ENCODE results near the gene SRP19.
"Not testable (repeated sequence)": the region's sequence is repeated elsewhere in the genome, so short reads cannot be mapped to it uniquely, and the experiment has no call there.

SRP19 gene

DNA sequence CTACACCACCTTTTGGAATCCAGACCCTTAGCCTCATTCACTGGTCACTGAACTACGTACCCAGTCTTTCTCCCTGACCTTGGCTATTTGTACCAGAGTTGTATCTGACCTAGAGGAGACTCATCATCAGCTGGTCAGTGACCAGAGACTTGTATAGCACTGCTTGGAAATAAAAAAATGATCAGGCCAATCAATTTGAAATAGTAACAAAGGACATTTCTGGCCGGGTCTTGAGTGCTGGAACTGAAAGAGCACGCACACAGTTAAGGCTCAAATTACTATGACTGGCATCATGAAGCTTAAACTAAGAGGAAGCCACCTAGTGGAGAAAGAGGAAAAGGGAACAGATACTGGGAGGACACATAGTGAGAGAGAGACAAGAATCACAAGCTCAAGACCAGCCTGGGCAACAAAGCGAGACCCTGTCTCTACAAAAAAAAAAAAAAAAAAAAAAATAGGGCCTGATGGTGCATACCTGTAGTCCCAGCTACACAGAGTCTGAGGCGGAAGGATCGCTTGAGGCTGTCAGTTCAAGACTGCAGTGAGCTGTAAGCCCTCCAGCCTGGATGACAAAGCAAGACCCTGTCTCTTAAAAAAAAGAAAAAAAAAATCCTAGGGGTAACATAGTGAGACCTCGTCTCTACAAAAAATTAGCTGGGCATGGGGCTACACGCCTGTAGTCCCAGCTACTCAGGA is 12.8 kb upstream of the SRP19 start:
- Histone ChIP-seq H3K27me3 (replicated peaks) (no peaks in the 10 kb centered on the region), H3K4me3 (ENCODE audit: low read depth, low read length) (peak overlapping the region; percentile 2), H3K27ac (no peak overlapping the region), H3K36me3 (replicated peaks) (no peaks in the 10 kb centered on the region)
- in situ Hi-C loops (cut with HindIII; ENCODE audit: low pct_ligation_motif_present, low sequenced_read_pairs): no loop called here
- TF ChIP-seq, protein P1, sequence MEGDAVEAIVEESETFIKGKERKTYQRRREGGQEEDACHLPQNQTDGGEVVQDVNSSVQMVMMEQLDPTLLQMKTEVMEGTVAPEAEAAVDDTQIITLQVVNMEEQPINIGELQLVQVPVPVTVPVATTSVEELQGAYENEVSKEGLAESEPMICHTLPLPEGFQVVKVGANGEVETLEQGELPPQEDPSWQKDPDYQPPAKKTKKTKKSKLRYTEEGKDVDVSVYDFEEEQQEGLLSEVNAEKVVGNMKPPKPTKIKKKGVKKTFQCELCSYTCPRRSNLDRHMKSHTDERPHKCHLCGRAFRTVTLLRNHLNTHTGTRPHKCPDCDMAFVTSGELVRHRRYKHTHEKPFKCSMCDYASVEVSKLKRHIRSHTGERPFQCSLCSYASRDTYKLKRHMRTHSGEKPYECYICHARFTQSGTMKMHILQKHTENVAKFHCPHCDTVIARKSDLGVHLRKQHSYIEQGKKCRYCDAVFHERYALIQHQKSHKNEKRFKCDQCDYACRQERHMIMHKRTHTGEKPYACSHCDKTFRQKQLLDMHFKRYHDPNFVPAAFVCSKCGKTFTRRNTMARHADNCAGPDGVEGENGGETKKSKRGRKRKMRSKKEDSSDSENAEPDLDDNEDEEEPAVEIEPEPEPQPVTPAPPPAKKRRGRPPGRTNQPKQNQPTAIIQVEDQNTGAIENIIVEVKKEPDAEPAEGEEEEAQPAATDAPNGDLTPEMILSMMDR (IDR thresholded peaks at IDR 0.05; ENCODE audit: low read depth, low read length, missing control alignments): peak; percentile 72
- DNase-seq: peak; percentile 58

DNA sequence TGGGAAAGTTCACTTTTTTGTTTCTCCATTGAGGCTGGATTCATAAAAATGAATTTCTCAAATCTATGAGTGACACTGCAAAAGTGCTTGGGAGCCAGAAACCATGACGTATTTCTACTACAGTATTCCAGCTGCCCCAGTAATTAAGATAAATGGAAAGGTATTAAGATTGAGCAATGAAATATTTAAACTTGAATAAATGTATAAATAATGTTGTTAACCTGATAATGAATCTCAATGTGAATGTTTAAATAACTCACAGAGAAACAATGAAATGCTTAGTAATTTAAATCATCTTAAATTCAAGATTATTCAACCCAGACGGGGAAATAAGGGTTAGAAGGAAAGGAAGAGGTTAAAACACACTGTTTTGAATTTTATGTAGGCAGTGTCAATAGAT is 11.2 kb upstream of the SRP19 start:
- TF ChIP-seq, protein P1 (IDR thresholded peaks at IDR 0.05; ENCODE audit: low read depth, low read length, missing control alignments): no peak
- in situ Hi-C loops (cut with HindIII; ENCODE audit: low pct_ligation_motif_present, low sequenced_read_pairs): no loop called here

DNA sequence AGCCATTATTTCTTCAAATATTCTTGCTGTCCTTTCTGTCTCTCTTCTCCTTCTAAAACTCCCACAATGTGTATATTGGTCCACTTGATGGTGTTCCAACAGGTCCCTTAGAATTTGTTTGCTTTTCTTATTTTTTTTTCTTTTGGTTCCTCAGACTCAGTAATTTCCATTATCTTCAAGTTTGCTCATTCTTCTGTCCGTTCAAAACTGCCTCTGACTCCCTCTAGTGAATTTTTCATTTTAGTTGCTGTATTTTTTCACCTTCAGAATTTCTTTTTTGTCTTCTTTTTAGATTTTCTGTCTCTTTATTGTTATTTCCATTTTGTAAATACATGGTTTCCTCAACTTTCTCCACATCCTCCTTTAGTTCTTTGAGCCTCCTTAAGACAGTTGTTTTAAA is 6.4 kb upstream of the SRP19 start:
- no peak for DNase-seq
- Histone ChIP-seq H3K27ac (no peak overlapping the region), H3K27me3 (replicated peaks) (no peaks in the 10 kb centered on the region), H3K36me3 (replicated peaks) (no peaks in the 10 kb centered on the region), H3K4me3 (ENCODE audit: low read depth, low read length) (no peak overlapping the region)
- TF ChIP-seq, protein P1 (IDR thresholded peaks at IDR 0.05; ENCODE audit: low read depth, low read length, missing control alignments): no peak
- in situ Hi-C loops (cut with HindIII; ENCODE audit: low pct_ligation_motif_present, low sequenced_read_pairs): no loop called here

More for the DNA sequence above, 11.2 kb upstream of the SRP19 start:
- no peaks in the 10 kb centered on the region for H3K27me3 ChIP-seq (replicated peaks)
- H3K36me3 ChIP-seq (replicated peaks): no peaks in the 10 kb centered on the region
- H3K27ac ChIP-seq: no peak overlapping the region
- DNase-seq: no peak
- H3K4me3 ChIP-seq (ENCODE audit: low read depth, low read length): no peak overlapping the region

DNA sequence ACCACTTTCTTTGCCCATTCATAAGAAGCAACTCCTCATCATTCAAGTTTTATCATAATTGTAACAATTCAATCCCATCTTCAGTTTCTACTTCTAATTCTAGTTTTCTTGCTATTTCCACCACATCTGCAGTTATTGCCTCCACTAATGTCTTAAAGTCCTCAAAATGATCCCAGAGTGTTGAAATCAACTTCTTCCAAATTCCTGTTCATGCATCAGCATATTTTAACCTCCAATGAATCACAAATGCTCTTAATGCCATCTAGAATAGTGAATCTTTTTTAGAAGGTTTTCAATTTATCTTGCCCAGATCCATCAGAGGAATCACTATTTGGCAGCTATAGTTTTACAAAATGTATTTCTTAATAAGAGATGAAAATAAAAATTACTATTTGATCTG is 3.2 kb upstream of the SRP19 start:
- Histone ChIP-seq H3K27ac (no peak overlapping the region), H3K36me3 (replicated peaks) (no peaks in the 10 kb centered on the region), H3K4me3 (ENCODE audit: low read depth, low read length) (no peak overlapping the region), H3K27me3 (replicated peaks) (no peaks in the 10 kb centered on the region)
- in situ Hi-C loops (cut with HindIII; ENCODE audit: low pct_ligation_motif_present, low sequenced_read_pairs): no loop called here
- DNase-seq: no peak
- TF ChIP-seq, protein P1 (IDR thresholded peaks at IDR 0.05; ENCODE audit: low read depth, low read length, missing control alignments): no peak

DNA sequence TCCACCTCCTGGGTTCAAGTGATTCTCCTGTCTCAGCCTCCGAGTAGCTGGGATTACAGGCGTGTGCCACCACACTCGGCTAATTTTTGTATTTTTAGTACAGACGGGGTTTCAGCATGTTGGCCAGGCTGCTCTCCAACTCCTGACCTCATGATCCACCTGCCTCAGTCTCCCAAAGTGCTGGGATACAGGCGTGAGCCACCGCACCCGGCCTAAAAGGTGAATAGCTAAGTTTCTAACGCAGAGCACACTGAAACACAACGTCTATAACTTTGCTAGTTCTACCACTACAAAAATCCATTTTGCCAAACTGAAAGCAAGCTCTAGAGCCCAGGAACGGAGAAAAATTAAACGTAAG is 537 bp upstream of the SRP19 start:
- Histone ChIP-seq H3K36me3 (replicated peaks) (peaks cover 15% of the 10 kb centered on the region), H3K27ac (peak overlapping the region; percentile 55), H3K4me3 (ENCODE audit: low read depth, low read length) (peak overlapping the region; percentile 84)
- H3K27me3 ChIP-seq (replicated peaks); DNase-seq; in situ Hi-C loops (cut with HindIII; ENCODE audit: low pct_ligation_motif_present, low sequenced_read_pairs): not testable (repeated sequence)

DNA sequence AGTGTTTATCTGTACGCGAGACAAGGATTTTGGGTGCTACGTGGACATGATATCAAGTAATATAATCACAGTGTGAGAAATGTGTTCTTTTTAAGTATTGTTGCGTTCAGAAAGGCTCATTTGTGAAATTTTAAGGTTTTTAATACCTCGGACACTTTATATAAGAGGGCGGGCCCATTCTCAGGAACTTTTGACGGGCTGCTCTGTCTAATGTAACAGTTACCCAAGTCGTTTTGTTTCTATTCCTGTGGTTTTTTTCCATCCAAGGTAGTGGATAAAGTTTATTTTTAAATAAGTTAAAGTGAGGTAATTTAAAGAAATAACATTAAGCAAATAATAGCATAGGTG is 525 bp downstream of the SRP19 start:
- H3K27ac ChIP-seq: peak overlapping the region; percentile 74
- in situ Hi-C loops (cut with HindIII; ENCODE audit: low pct_ligation_motif_present, low sequenced_read_pairs): no loop called here
- no peak for DNase-seq
- no peaks in the 10 kb centered on the region for H3K27me3 ChIP-seq (replicated peaks)
- H3K4me3 ChIP-seq (ENCODE audit: low read depth, low read length): peak overlapping the region; percentile 84
- TF ChIP-seq, protein P1 (IDR thresholded peaks at IDR 0.05; ENCODE audit: low read depth, low read length, missing control alignments): no peak
- H3K36me3 ChIP-seq (replicated peaks): peaks cover 23% of the 10 kb centered on the region
